HFF-Myc (cell line): Measurements from ENCODE around the gene SIGLEC10.

ENCODE experiments used
- DNase-seq: peaks from one replicate; pipeline ENCODE4 v3.0.0-alpha.2; 2011; ENCODE audit warnings: low read depth; ENCODE audit errors: extremely low read depth
- H3K4me3 ChIP-seq: replicated peaks from 2 replicates; pipeline ENCODE4 v1.5.1; 2011; ENCODE audit warnings: low read depth, mild to moderate bottlenecking, control low read depth, low read length
- CTCF ChIP-seq: IDR thresholded peaks from 2 replicates; pipeline ENCODE4 v1.5.1; 2012; ENCODE audit warnings: mild to moderate bottlenecking, low read depth, low read length, control low read depth; ENCODE audit errors: missing control alignments

Gene SIGLEC10

DNA sequence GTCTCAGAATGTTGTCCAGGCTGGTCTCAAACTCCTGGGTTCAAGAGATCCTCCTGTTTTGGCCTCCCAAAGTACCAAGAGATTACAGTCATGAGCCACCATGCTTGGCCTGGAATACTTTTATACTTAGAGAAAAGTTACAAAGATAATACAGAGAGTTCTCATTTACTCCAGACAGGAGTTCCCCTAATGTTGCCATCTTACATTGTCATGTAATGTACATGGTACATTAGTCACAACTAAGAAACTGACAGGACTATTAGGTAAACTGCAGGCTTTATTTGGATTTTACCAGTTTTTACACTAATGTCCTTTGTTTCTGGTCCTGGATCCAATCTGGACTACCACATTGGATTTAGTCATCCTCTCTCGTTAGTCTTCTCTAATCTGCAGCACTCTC is 24.7 kb downstream of the SIGLEC10 start:
- DNase-seq, result no peak
- no peak for TF ChIP-seq CTCF
- no peak overlapping the region for H3K4me3 ChIP-seq

DNA sequence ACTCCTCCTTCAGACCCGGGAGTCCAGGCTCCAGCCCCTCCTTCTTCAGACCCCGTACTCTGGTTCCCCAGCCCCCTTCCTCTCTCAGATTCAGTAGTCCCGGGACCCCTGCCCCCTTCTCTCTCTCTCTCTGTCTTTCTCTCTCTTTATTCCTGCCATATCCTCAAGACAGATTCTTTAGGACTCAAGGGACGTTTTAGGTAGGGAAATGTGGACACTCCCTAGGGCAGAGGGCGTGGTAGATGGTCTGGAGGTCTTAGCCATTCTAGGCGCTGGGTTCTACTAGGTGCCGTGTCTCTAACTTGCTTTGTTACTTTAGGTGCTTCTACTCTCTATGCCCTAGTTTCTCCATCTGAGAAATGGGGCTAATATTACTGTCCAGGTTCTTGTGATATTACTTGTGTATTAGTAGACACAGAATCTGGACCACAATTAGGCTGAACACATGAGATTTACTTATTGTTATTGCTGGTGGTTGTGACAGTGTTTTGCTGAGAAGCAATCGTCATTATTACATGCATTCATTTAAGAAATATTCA is 26.3 kb downstream of the SIGLEC10 start:
- DNase-seq, result no peak
- no peak for TF ChIP-seq CTCF
- H3K4me3 ChIP-seq, result no peak overlapping the region

DNA sequence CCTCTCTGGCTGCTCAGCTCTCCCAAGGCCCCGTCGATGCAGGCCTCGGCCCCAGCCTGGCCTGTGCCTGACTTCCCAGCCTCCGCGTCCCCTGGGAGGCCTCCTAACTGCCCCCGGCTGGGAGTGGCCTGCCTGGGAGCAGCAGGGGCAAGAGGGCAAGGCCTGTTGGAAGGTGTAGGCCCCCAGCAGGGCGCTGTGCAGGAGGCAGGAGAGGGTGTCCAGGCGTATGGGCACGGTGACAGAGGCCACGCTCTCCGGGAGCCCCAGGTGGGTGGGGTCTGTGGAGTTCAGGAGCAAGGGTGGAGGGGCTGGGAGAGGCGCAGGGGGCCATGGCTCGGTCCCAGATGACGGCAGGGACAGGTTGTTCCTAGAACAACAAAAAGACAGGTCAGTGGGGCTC is 28.3 kb downstream of the SIGLEC10 start:
- no peak for DNase-seq
- no peak for TF ChIP-seq CTCF
- no peak overlapping the region for H3K4me3 ChIP-seq

DNA sequence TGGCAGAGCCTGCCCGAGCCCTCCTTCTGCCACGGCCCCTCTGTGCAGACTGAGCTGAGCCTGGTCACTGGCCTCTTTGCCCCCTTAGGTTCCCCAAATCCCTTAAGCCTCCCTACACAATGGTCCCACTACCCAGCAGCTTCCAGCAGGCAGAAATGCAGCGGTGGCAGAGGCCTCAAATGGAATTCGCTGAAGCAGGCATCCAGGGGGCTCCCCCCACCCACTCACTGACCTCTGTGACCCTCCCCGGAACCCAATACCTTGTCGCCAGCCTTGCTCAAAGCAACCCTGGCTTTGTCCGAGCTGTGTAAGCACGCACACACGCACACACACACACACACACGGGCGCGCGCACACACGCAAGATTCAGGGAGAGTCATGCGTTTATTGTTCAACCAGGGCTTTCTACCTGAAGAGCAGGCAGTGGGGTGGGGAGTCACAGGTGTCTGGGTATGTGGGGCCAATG is 29.5 kb downstream of the SIGLEC10 start, which contains the start of gene LIM2:
LIM2 (minus strand) TSS at position 51 of the 466 bp plus-strand sequence. CDS start 531 bp downstream, outside the sequence.
- DNase-seq, result no peak
- TF ChIP-seq CTCF, result no peak

GRCh38 chr19:51386882-51387520 is 30.4 kb downstream of the SIGLEC10 start:
- no peak for DNase-seq
- no peak overlapping the region for H3K4me3 ChIP-seq
- no peak for TF ChIP-seq CTCF

More for the DNA sequence above, 29.5 kb downstream of the SIGLEC10 start, which contains the start of gene LIM2:
- no peak within 1 kb of the TSS for H3K4me3 ChIP-seq

GRCh38 chr19:51382004-51382403 is 35.4 kb downstream of the SIGLEC10 start:
- no peak for DNase-seq
- no peak overlapping the region for H3K4me3 ChIP-seq
- TF ChIP-seq CTCF, result no peak
